ENCODE data around the gene PLPPR1.

- no peak for TF ChIP-seq EZH2 (IDR thresholded peaks at IDR 0.05; ENCODE audit: low read length, missing control alignments)
- TF ChIP-seq, protein P1, sequence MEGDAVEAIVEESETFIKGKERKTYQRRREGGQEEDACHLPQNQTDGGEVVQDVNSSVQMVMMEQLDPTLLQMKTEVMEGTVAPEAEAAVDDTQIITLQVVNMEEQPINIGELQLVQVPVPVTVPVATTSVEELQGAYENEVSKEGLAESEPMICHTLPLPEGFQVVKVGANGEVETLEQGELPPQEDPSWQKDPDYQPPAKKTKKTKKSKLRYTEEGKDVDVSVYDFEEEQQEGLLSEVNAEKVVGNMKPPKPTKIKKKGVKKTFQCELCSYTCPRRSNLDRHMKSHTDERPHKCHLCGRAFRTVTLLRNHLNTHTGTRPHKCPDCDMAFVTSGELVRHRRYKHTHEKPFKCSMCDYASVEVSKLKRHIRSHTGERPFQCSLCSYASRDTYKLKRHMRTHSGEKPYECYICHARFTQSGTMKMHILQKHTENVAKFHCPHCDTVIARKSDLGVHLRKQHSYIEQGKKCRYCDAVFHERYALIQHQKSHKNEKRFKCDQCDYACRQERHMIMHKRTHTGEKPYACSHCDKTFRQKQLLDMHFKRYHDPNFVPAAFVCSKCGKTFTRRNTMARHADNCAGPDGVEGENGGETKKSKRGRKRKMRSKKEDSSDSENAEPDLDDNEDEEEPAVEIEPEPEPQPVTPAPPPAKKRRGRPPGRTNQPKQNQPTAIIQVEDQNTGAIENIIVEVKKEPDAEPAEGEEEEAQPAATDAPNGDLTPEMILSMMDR (conservative IDR thresholded peaks at IDR 0.05 in 1 of 2, IDR thresholded peaks at IDR 0.05 in 1 of 2; ENCODE audit: low read depth in 1 of 2, low read length in 2 of 2), result no peak
Observed at GRCh38 chr9:101269591-101270283, 241.2 kb downstream of the PLPPR1 start.
